ENCODE data around the gene ARHGAP26. TPM values are rescaled to one million over a fixed set of nuclear protein-coding genes. Genes with fewer than 3 reads are reported as not detected.

Gene ARHGAP26
- total and polyA plus RNA-seq, 7 experiments from 2014 or later: 10.5 to 123 (median 22.7) TPM

DNA sequence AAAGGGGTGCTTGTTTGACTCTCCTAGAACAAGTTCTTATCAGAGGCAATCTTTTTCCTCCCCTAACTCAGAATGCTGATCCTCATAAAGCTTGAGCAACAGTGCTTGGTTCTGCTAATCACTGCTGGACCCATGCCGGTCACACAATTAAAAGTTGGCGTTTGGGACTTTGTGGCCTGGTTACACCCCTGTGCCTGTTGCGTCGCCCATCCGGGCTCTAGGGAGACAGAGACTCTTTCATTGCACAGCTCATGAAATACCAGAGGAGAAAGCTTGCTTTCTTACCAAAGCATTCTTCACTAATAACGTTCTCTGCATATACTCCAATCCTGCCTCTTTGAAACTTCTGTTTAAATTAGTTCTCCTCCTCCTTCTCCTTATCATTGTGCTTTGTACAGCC lies 332.2 kb downstream of the ARHGAP26 start:
- DNase-seq: no peak
- H3K9me3 ChIP-seq (ENCODE audit: control insufficient read depth in 2 of 3, low read length in 3 of 3): no peaks in the 10 kb centered on the region
- H3K4me3 Mint-ChIP-seq: no peak overlapping the region
- no peaks in the 10 kb centered on the region for H3K27me3 Mint-ChIP-seq
- H3K27me3 ChIP-seq (ENCODE audit: control insufficient read depth in 2 of 2, insufficient read depth in 2 of 2, low read length in 2 of 2): no peaks in the 10 kb centered on the region
- H3K4me1 Mint-ChIP-seq: peaks cover 0 to 34% (median 9%) of the 10 kb centered on the region in 7 donors
- H3K27ac Mint-ChIP-seq: peak overlapping the region in 2 of 9 donors; percentile 3 to 91
- peaks cover 9 to 37% (median 28%) of the 10 kb centered on the region in 5 donors for H3K36me3 Mint-ChIP-seq
- intact Hi-C loops (cut with micrococcal nuclease): loop anchor here in 1 of 2 donors (5.0 kb wide), 4 partner anchors 50 to 725 kb away; partner anchors contain the start of gene NR3C1
- no peak for ATAC-seq
- no peak overlapping the region for H3K4me3 ChIP-seq (ENCODE audit: low read length)
- H3K27ac ChIP-seq (ENCODE audit: low read depth, low read length): no peak overlapping the region
- ChIA-PET CTCF (no interaction called here), POLR2A (no interaction called here)
- H3K36me3 ChIP-seq (ENCODE audit: control insufficient read depth in 2 of 3, insufficient read depth in 3 of 3, low read length in 3 of 3): no peaks in the 10 kb centered on the region
- H3K9me3 Mint-ChIP-seq: peaks cover 0 to 2% (median 0%) of the 10 kb centered on the region in 11 donors
- peaks cover 0 to 6% of the 10 kb centered on the region in 2 donors for H3K4me1 ChIP-seq (ENCODE audit: control insufficient read depth in 2 of 2, insufficient read depth in 2 of 2, low read length in 2 of 2)

DNA sequence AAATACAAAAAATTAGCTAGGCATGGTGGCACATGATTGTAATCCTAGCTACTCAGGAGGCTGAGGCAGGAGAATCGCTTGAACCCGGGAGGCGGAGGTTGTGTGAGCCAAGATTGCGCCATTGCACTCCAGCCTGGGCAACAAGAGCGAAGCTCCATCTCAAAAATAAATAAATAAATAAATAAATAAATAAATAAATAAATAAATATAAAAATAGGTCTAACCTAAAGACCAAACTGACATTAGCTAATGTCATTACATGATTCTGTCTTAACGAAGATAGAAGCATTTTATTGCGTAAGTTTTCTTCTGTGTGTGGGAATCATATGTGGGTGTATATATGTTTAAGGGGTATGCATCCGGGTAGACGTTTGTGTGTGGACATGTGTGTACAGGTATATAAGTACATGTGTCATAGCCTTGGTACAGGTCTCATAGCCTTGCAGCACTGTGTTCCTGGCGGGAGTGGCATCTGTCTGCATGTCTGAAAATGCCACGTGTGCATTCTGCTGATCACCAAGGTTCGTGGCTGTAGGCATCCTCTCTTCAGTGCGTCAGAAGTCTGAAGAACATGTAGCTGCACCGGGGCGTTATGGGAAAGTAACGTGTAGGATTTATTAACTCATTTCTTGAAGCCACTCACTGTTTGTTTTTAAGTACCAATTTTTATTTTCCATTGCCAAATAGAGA lies 335.2 kb downstream of the ARHGAP26 start:
- Mint-ChIP-seq H3K4me3 (no peak overlapping the region), H3K27ac (no peak overlapping the region), H3K27me3 (no peaks in the 10 kb centered on the region), H3K36me3 (peaks cover 9 to 40% (median 29%) of the 10 kb centered on the region in 5 donors), H3K4me1 (peaks cover 0 to 27% (median 10%) of the 10 kb centered on the region in 7 donors), H3K9me3 (no peaks in the 10 kb centered on the region)
- Histone ChIP-seq H3K4me3 (ENCODE audit: low read length) (no peak overlapping the region), H3K36me3 (ENCODE audit: control insufficient read depth in 2 of 3, insufficient read depth in 3 of 3, low read length in 3 of 3) (no peaks in the 10 kb centered on the region), H3K27ac (ENCODE audit: low read depth, low read length) (no peak overlapping the region), H3K4me1 (ENCODE audit: control insufficient read depth in 2 of 2, insufficient read depth in 2 of 2, low read length in 2 of 2) (peaks cover 0 to 6% of the 10 kb centered on the region in 2 donors), H3K27me3 (ENCODE audit: control insufficient read depth in 2 of 2, insufficient read depth in 2 of 2, low read length in 2 of 2) (no peaks in the 10 kb centered on the region), H3K9me3 (ENCODE audit: control insufficient read depth in 2 of 3, low read length in 3 of 3) (no peaks in the 10 kb centered on the region)
- POLR2A ChIA-PET: interaction anchor here (0.6 kb wide), 1 partner anchor 108 kb away, joined by 3 read pairs; no protein-coding TSS in a partner anchor
- CTCF ChIA-PET: interaction anchor here (0.6 kb wide), 1 partner anchor 1183 kb away, joined by 4 read pairs; no protein-coding TSS in a partner anchor
- intact Hi-C loops (cut with micrococcal nuclease): no loop called here
- DNase-seq: no peak
- ATAC-seq: no peak

- Histone ChIP-seq H3K4me1 (ENCODE audit: control insufficient read depth in 2 of 2, insufficient read depth in 2 of 2, low read length in 2 of 2) (no peaks in the 10 kb centered on the region), H3K27ac (ENCODE audit: low read depth, low read length) (no peak overlapping the region), H3K4me3 (ENCODE audit: low read length) (no peak overlapping the region), H3K36me3 (ENCODE audit: control insufficient read depth in 2 of 3, insufficient read depth in 3 of 3, low read length in 3 of 3) (no peaks in the 10 kb centered on the region), H3K27me3 (ENCODE audit: control insufficient read depth in 2 of 2, insufficient read depth in 2 of 2, low read length in 2 of 2) (no peaks in the 10 kb centered on the region), H3K9me3 (ENCODE audit: control insufficient read depth in 2 of 3, low read length in 3 of 3) (no peaks in the 10 kb centered on the region)
- ATAC-seq (no peak), DNase-seq (no peak)
- Mint-ChIP-seq H3K4me3 (no peak overlapping the region), H3K4me1 (peaks cover 0 to 19% (median 5%) of the 10 kb centered on the region in 7 donors), H3K36me3 (peaks cover 6 to 34% (median 25%) of the 10 kb centered on the region in 5 donors), H3K27ac (no peak overlapping the region), H3K27me3 (no peaks in the 10 kb centered on the region), H3K9me3 (no peaks in the 10 kb centered on the region)
- ChIA-PET POLR2A (no interaction called here), CTCF (interaction anchor here (0.5 to 0.6 kb wide), 3 partner anchors 107 to 1183 kb away, joined by 3 to 4 read pairs (median 3); no protein-coding TSS in a partner anchor)
- intact Hi-C loops (cut with micrococcal nuclease): no loop called here
Observed at GRCh38 chr5:143106174-143106573, 336.0 kb downstream of the ARHGAP26 start.

- POLR2A ChIA-PET: no interaction called here
- H3K9me3 ChIP-seq (ENCODE audit: control insufficient read depth in 2 of 3, low read length in 3 of 3): no peaks in the 10 kb centered on the region
- intact Hi-C loops (cut with micrococcal nuclease): no loop called here
- Mint-ChIP-seq H3K4me3 (no peak overlapping the region), H3K27ac (no peak overlapping the region), H3K4me1 (peaks cover 0 to 8% (median 0%) of the 10 kb centered on the region in 7 donors), H3K27me3 (no peaks in the 10 kb centered on the region), H3K9me3 (no peaks in the 10 kb centered on the region), H3K36me3 (peaks cover 0 to 19% (median 7%) of the 10 kb centered on the region in 5 donors)
- no peak overlapping the region for H3K4me3 ChIP-seq (ENCODE audit: low read length)
- H3K27me3 ChIP-seq (ENCODE audit: control insufficient read depth in 2 of 2, insufficient read depth in 2 of 2, low read length in 2 of 2): no peaks in the 10 kb centered on the region
- no peaks in the 10 kb centered on the region for H3K36me3 ChIP-seq (ENCODE audit: control insufficient read depth in 2 of 3, insufficient read depth in 3 of 3, low read length in 3 of 3)
- CTCF ChIA-PET: interaction anchor here (0.7 kb wide), 1 partner anchor 87 kb away, joined by 3 read pairs; no protein-coding TSS in a partner anchor
- ATAC-seq (no peak), DNase-seq (no peak)
- no peak overlapping the region for H3K27ac ChIP-seq (ENCODE audit: low read depth, low read length)
- H3K4me1 ChIP-seq (ENCODE audit: control insufficient read depth in 2 of 2, insufficient read depth in 2 of 2, low read length in 2 of 2): no peaks in the 10 kb centered on the region
Observed at GRCh38 chr5:143108498-143109128, 338.4 kb downstream of the ARHGAP26 start.

- POLR2A ChIA-PET: no interaction called here
- Mint-ChIP-seq H3K4me3 (no peak overlapping the region), H3K9me3 (no peaks in the 10 kb centered on the region), H3K4me1 (peaks cover 0 to 10% (median 0%) of the 10 kb centered on the region in 7 donors), H3K27me3 (no peaks in the 10 kb centered on the region), H3K36me3 (peaks cover 0 to 20% (median 6%) of the 10 kb centered on the region in 5 donors), H3K27ac (no peak overlapping the region)
- no peak overlapping the region for H3K4me3 ChIP-seq (ENCODE audit: low read length)
- no peaks in the 10 kb centered on the region for H3K27me3 ChIP-seq (ENCODE audit: control insufficient read depth in 2 of 2, insufficient read depth in 2 of 2, low read length in 2 of 2)
- no peak for ATAC-seq
- CTCF ChIA-PET: interaction anchor here (0.7 kb wide), 1 partner anchor 20 kb away, joined by 3 read pairs; no protein-coding TSS in a partner anchor
- no peaks in the 10 kb centered on the region for H3K4me1 ChIP-seq (ENCODE audit: control insufficient read depth in 2 of 2, insufficient read depth in 2 of 2, low read length in 2 of 2)
- no peak overlapping the region for H3K27ac ChIP-seq (ENCODE audit: low read depth, low read length)
- no peaks in the 10 kb centered on the region for H3K36me3 ChIP-seq (ENCODE audit: control insufficient read depth in 2 of 3, insufficient read depth in 3 of 3, low read length in 3 of 3)
- no peaks in the 10 kb centered on the region for H3K9me3 ChIP-seq (ENCODE audit: control insufficient read depth in 2 of 3, low read length in 3 of 3)
- DNase-seq: no peak
- intact Hi-C loops (cut with micrococcal nuclease): no loop called here
Observed at GRCh38 chr5:143110591-143110990, 340.4 kb downstream of the ARHGAP26 start.

- Mint-ChIP-seq H3K4me3 (no peak overlapping the region), H3K4me1 (peaks cover 0 to 8% (median 0%) of the 10 kb centered on the region in 7 donors), H3K36me3 (peaks cover 0 to 27% (median 6%) of the 10 kb centered on the region in 5 donors), H3K27me3 (no peaks in the 10 kb centered on the region), H3K27ac (no peak overlapping the region), H3K9me3 (no peaks in the 10 kb centered on the region)
- Histone ChIP-seq H3K4me3 (ENCODE audit: low read length) (no peak overlapping the region), H3K36me3 (ENCODE audit: control insufficient read depth in 2 of 3, insufficient read depth in 3 of 3, low read length in 3 of 3) (no peaks in the 10 kb centered on the region), H3K27ac (ENCODE audit: low read depth, low read length) (no peak overlapping the region), H3K9me3 (ENCODE audit: control insufficient read depth in 2 of 3, low read length in 3 of 3) (no peaks in the 10 kb centered on the region), H3K4me1 (ENCODE audit: control insufficient read depth in 2 of 2, insufficient read depth in 2 of 2, low read length in 2 of 2) (no peaks in the 10 kb centered on the region), H3K27me3 (ENCODE audit: control insufficient read depth in 2 of 2, insufficient read depth in 2 of 2, low read length in 2 of 2) (no peaks in the 10 kb centered on the region)
- ATAC-seq (no peak), DNase-seq (no peak)
- ChIA-PET CTCF (no interaction called here), POLR2A (no interaction called here)
- intact Hi-C loops (cut with micrococcal nuclease): no loop called here
Observed at GRCh38 chr5:143111799-143112198, 341.6 kb downstream of the ARHGAP26 start.

Measured in naive thymus-derived CD4-positive, alpha-beta T cell (primary cell).